Activated CD8-positive, alpha-beta memory T cell treated with anti-CD3 and anti-CD28 coated beads, Interleukin-2, amount 50 U/mL, for 24 hours (primary cell): ENCODE results near the gene CYP26A1.
"Not testable (repeated sequence)": the region's sequence is repeated elsewhere in the genome, so short reads cannot be mapped to it uniquely, and the experiment has no call there.

Experiments used
- DNase-seq: peaks from one replicate; pipeline ENCODE4 v3.0.0-alpha.2; 2020; ENCODE audit errors: extremely low read depth

The CYP26A1 gene

DNA sequence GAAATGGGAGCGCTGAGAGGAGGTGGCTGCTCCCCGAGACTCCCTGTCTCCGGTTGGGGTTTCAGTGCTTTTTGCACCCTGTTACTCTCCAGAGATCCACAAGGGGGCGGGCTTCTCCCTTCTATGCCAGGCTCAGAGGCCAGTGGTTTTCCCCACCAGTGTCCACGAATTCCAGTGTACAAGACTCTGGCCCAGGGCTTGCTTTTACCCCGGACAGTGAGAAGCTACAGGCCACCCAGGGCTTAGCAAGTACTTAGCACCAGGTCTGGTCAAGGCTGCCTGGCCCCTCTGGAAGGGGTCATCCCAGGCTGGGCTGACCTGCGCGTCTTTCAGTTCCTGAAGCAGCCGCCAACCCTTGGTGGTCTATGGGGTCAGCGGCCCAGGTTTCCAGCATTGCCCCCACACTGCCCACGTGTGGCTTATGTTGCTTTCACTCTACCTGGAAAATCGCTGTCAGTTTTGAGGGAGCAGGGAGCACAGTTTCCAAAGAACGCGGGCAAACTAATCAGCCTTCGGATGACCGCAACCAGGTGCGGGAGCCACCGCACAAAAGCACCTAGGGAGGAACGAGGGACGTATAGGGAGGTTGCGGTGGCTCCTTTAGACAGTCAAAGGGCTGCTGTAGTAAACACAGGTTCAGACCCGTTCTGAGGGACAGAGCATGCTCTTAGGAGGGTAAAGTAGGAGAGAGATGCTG, 6.8 kb downstream of the CYP26A1 start:
- peak; percentile 8 for DNase-seq

DNA sequence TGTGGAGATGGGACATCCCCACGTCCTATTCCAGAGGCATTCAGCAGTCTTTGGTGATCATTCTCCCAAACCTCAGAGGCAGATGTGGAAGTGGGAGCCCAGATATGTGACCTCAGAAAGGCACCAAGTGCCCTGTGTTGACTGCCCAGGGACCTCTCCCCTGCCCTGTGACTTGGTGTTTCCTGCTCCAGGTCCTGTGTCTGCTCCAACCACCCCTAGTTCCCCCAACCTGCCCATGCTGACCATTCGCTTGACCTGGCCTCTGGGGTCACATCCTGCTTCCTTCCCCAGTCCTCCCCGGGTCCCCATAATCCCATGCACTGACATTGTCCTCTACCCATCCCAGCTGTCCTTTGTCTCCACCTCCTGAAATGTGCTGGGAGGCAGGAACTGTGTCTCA, 7.6 kb downstream of the CYP26A1 start:
- DNase-seq = no peak

DNA sequence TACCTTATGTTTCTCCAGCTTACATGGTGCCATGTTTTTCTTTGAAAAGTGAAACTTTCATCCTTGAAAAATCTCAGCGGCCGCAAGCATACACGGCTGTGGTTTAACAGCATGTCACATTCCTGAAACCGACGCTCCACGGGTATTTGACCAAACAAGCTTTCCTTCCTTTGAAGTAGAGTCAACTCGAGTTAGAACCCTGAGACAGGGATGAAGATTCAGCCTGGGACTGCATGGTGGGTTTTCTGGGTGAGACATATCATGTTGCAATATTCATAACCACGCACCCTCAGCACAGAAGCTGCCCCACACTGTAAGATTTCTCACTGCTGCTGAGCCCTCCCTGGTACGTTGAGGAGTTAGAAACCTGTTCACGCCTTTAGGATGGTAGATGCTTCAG, 8.1 kb downstream of the CYP26A1 start:
- DNase-seq = no peak

DNA sequence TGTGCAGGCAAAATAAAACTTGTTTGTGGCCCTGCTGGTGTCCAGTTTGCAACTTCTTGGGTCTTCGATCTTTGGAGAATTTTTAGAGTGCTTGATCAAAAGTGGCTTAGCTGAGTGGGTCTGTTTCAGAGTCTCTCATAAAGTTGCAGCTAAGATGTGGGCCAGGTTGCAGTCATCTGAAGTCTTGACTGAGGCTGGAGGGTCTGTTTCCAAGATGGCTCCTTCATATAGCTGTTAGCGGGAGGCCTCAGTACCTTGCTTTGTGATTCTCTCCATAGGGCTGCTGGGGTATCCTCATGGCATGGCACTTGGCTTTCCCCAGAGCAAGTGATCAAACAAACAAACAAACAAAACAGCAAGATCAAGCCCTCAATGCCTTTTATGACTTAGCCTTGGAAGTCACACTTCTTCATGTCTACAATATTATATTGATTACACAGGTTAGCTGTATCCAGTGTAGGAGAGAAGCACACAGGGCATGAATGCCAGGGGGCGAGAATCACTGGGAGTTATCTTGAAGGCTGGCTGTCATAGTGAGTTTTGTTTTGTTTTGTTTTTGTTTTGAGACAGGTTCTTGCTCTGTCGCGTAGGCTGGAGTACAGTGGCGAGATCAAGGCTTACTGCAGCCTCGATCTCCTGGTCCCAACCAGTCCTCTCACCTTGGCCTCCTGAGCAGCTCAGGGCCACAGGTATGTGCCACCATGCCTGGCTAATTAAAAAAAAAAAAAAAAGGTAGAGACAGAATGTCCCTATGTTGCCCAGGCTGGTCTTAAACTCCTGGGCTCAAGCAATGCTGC, 10.2 kb downstream of the CYP26A1 start:
- no peak for DNase-seq

DNA sequence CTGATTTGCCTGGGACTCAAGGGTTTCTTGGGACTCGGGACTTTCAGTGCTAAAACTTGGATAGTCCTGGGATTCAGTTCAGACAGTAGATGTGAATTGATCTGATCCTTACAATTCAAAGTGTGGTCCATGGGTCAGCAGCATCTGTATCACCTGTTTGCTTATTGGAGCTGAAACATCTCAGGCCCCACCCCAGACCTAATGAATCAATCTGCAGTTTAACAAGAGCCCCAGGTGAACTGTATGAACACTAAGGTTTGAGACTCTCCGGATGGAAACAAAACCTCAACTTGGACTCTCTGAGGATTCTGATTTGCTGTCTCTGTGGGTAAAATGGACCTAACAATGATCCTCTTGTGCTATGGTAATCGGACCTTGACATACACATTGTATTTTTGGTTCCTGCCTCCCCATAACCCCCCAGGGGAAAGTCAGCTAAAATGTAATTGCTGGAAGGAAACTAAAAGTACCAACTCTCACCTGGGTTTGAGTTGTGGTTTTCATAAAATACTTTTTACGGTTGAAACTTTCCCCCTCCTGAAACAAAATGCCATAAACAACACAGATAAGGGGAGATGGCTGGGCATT, 11.7 kb downstream of the CYP26A1 start:
- DNase-seq = no peak

DNA sequence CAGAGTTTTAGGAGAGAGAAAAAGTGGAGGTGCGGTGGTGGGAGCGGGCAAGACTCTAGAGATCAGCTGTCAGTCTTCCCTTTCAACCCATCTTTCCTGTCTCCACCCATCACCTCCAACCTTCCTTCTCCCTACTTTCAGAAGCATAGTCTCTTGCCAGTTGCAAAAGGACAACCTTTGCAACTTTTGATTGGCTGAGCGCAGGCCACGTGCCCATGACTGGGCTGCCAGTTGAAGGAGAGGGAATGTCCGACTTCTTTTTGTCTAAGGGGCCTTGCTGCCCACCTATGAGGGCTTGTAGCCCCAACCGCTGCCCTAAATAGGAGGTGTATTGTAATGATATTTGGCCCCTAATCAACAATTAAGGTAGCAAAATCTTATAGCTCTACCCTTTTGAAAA, 12.6 kb downstream of the CYP26A1 start:
- no peak for DNase-seq

DNA sequence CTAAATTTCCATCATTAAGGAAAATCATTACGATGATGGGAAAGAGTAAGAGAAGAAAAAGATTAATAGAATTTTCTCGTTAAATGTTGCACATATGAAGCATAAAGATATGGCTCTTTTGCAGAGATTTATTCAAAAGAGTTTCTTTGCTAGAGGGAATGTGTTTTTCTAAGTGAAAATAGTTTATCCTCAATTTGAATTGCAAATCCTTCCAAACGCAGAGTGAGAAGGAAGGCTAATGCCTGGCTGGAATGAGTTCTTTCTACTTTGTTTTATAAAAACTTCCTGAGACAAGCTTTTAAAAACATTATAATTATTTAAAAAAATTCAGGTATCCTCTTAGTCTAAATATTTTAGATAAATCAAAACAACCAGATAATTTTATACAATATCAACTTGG, 14.2 kb downstream of the CYP26A1 start:
- DNase-seq = no peak

DNA sequence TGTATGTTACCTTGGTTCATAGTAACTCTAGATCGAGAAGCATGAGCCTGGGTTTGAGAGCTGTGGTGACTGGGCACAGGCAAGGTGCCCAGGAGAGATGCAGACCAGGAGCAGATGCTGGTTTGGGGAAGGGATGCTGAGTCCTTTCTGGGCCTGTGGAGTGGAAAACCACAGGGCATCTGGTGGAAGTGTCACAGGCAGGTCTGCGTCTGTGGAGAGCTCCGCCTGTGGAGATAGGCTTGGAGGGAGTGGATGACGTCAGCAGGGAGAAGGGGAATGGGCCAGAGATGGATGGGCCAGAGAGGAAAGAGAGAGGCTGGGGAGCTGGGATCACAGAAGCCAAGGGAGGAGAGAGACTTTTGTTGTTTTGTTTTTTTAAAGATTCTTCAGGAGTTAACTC, 14.8 kb downstream of the CYP26A1 start:
- no peak for DNase-seq

DNA sequence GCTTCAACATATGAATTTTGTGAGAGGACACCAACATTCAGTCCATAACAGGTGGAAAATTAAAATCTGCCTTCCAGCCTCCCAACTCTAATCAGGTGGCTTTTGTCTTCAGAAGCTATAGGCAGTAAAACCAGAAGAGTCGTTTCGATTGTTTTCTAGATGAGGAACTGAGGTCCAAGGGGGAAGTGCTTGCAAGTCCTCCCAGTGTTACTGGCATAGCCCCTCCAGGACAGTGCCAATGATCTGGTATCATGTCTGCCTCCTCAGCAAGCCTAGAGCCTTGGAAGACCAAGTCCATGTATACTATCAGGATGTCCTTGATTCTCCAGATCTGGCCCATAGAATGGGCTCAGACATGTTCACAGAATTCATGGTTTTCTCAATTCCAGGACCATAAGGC, 16.9 kb downstream of the CYP26A1 start:
- no peak for DNase-seq

DNA sequence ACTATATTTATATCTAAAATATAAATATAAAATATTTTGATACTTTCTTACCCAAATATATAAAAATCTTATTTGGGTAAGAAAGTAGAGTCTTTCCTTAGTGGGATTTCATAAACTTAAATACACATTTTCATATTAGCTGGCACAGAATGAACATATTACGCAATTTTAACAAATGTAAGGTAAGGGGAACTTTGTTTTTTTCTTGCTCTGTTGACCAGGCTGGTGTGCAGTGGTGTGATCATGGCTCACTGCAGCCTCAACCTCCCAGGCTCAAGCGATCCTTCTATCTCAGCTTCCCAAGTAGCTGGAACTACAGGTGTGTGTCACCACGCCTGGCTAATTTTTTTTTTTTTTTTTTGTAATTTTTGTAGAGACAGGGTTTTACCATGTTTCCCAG, 18.3 kb downstream of the CYP26A1 start:
- DNase-seq = no peak

DNA sequence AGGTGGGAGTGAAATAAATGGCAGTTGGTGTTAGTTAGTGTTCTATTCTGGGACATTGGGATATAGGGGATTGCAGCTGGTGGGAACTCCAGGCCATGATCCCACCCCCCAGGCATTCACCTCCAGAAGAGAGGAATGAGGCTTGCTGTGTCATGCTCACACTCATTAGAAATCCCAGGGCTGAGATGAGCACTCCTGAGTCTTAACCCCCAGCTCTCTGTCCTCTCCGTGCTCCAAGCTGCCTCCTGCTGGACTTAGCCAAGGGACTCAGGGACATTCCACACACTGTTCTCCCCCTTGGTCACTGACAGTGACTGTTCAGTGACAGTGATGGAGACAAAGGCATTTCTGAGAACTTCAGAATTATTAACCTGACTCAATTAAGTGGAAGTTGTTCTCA, 21.5 kb downstream of the CYP26A1 start:
- no peak for DNase-seq

DNA sequence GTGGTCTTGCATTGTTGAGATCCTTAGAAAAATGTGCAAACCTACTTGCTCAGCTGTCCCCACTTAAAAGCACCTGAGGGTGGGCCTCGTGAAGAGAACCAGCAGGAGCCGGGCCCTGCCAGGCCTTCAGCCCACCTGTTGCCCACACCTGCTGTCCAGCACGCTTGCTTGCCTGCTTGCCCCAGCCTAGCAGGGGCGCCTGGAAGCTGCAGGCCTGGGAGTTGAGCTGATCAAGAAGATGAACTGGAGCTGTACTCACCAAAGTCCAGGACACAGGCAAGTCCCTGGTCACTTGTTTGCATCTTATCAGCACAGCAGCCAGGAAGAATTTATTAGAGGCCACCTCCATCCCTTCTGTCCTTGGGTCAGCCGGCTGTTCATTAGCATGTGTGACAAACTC, 23.2 kb downstream of the CYP26A1 start:
- DNase-seq = no peak

DNA sequence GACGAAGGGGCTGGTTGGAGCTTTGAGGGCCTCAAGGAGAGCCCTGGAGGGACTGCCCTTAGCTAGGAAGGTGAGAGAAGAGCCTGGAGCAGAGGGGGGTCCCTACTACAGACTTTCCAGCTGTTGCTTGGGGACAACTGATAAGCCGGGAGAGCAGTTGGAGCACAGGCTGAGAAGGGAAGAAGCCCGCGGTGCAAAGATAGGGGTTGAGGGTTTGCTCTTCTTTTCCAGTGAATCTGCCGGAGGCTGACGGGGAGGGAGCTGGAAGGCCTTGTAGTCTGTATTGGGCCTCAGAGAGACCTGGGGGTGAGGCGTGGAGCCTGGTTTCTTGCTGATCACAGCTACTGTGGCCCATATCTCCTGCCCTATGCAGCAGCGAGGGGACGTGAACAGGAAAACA, 23.7 kb downstream of the CYP26A1 start:
- no peak for DNase-seq

DNA sequence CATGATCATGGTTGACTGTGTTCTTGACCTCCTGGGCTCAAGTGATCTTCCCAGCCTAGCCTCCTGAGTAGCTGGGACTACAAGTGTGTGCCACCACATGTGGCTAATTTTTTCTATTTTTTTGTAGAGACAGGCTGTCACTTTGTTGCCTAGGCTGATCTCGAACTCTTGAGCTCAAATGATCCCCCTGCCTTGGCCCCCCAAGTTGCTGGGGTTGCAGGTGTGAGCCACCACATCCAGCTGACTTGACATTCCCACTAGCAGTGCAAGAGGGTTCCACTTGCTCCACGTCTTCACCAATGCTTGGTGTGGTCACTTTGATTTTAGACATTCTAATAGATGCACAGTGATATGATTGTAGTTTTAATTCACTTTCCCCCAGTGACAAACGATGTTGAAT, 25.1 kb downstream of the CYP26A1 start:
- no peak for DNase-seq

DNA sequence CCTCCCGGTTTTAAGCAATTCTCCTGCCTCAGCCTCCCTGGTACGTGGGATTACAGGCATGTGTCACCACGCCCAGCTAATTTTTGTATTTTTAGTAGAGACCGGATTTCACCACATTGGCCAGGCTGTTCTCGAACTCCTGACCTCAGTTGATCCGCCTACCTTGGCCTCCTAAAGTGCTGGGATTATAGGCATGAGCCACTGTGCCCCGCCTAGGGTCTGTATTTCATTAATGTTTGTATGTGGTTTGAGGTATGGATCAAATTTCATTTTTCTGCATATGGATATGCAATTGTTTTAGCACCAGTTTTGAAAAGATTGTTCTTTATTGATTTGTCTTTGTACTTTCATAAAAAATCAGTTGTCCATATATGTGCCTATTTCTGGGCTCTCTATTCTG, 26.0 kb downstream of the CYP26A1 start:
- DNase-seq = no peak

DNA sequence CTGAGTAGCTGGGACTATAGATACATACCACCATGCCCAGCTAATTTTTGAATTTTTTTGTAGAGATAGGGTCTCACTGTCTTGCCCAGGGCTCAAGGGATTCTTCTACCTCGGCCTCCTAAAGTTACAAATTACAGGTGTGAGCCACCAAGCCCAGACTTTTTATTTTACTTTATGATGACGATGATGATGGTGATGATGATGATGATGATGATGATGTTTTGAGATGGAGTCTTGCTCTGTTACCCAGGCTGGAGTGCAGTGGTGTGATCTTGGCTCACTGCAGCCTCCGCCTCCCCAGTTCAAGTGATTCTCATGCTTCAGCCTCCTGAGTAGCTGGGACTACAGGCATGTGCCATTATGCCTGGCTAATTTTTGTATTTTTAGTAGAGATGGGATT, 27.5 kb downstream of the CYP26A1 start:
- not testable (repeated sequence) for DNase-seq

DNA sequence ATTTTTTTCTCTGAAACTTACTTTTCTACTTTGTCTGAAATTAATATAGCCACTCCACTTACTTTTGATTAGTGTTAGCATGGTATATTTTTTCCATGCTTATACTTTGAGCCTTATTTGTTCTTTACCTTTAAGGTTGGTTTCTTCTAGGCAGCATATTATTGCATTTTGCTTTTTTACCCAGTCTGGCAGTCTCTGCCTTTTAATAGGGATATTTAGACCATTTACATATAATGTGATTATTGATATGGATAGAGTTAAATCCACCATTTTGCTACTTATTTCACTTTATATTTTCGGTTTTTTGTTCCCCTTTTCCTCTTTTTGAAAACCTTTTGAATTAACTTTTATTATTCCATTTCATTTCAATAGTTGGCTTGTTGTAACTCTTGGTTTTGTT, 30.3 kb downstream of the CYP26A1 start:
- no peak for DNase-seq

DNA sequence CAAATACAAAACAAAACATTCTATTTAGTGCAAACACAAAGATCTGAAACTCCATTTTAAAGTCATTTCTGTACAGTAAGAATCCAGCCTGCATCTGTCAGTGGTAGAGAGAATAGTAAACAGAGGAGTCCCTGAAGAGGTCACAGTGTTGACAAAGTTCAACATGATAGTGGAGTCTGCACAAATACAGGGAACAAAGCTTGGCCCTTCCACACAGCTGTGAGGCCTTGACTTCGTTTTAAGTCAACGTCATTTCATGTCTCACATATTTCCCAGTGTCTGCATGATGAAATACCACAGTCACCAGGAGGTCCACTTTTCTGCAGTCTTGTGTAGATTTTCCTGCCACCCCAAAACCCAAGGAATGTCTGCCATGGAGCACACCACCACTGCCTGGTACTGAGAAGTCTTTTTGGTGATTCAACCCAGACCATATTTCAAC, 33.0 kb downstream of the CYP26A1 start:
- no peak for DNase-seq

DNA sequence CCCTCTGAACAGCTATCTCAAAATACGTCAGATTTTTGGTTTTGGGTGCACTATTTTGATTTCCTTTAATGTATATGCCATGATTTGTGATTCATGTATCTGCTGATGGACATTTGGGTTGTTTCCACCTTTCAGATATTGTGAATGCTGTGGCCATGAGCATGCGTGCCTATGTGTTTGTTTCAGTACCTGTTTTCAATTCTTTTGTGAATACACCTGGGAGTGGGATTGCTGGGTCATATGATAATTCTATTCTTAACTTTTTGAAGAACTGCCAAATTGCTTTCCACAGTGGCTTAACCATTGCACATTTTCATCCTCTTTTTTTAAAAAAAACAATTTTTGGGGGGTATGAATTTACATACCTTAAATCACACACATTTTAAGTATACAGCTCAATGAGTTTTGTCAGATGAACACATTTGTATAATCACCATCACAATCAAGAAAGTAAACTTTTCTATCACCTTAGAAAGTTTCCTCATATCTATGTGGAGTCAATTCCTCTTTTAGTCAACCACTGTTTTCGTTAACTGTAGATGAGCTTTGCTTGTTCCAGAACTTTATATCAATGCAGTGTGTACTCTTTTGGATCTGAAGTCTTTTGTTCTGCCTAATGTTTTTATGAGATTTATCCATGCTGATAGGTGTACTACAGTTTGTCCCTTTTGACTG, 36.9 kb downstream of the CYP26A1 start:
- no peak for DNase-seq

DNA sequence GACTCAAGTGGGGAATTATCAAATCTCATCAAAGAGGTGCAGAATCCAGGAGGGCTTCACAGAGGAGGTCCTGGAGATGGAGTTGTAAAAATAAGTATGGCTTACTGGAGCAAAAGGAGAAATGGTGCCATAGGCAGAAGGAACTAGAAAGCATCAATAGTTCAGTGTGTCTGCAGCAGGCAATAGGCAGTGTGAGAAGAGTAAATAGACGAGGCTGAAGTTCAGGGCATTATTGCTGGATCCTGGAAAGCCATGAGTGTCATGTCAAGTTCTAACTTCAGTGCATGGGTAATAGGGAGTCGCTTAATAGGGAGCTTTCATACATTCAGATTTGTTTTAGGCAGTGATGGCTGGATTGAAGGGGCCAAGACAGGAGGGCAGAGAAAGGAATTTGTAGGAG, 39.3 kb downstream of the CYP26A1 start:
- no peak for DNase-seq

DNA sequence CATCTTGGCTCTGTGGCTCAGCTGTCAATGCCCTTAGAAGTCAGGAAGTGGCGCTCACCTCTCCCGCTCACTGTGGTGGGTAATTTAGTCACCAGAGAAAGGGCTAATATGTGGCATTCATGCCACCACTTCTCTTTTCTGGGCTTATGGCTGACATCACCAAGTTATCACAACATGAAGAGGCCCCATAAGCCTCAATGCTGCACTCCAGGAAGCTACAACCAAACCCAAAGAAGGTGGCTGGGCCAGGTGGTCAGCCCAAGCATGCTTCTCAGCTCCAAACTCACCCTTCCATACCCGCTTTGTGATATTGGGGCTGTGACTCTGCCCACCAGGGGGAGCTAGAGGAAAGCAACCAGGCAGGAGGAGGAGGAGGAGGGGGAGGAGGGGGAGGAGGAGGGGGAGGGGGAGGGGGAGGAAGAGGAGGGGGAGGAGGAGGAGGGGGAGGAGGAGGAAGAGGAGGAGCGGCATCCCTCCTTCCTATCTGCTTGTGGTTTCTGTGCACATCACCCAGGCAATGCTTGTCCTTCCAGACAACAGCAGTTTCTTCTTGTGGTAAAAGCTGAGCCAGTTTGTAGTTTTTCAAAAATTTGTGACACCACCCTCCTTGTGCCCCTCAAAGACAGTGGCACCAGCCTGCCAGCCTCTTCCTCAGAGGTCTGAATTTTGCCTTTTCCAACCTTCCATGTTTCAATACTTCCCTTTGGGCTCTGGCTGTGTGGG, 42.1 kb downstream of the CYP26A1 start:
- peak; percentile 35 for DNase-seq

DNA sequence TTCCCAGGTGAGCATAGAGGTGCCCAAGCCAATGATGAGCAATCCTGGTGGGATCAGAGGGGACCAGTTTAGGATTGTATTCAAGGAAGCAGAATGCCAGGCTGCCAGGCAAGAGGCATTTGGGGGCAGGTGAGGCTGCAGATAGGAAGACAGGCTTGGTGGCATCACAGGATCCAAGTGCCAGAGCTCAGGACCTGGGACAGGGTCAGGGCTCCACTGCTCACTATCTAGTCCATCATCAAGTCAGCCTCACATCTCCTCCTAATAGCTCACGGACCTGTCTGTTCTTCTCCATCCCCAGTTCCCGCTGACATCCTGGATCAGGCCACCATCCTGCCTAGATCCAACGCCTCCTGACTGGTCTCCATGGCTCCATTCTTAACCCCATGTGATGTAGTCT, 47.6 kb downstream of the CYP26A1 start:
- no peak for DNase-seq
